H9 (cell line): ENCODE measurements around the gene SOX13. TPM values are rescaled to one million over a fixed set of nuclear protein-coding genes. Genes with fewer than 3 reads are reported as not detected.

Source experiments
- DNase-seq: peaks from one replicate; pipeline ENCODE4 v3.0.0-alpha.2; 2017
- H2AFZ ChIP-seq: one replicate; pipeline ENCODE4 v1.6.1; 2013; ENCODE audit warnings: mild to moderate bottlenecking, low read length, control low read depth, moderate library complexity
- H2AK5ac ChIP-seq: 2 replicates; pipeline ENCODE4 v1.6.1; 2013; ENCODE audit warnings: low read length, control low read depth, mixed read lengths; ENCODE audit not compliant: insufficient read length
- H2BK120ac ChIP-seq: one replicate; pipeline ENCODE4 v1.6.1; 2013; ENCODE audit warnings: low read depth, mild to moderate bottlenecking, low read length, control low read depth, inconsistent platforms; ENCODE audit not compliant: poor library complexity, severe bottlenecking
- H2BK12ac ChIP-seq: 2 replicates; pipeline ENCODE4 v1.6.1; 2013; ENCODE audit warnings: low read length, control low read depth, mixed read lengths, low read depth; ENCODE audit not compliant: insufficient read length
- H2BK15ac ChIP-seq: 2 replicates; pipeline ENCODE4 v1.6.1; 2013; ENCODE audit warnings: low read depth, low read length, control low read depth
- H2BK20ac ChIP-seq: one replicate; pipeline ENCODE4 v1.6.1; 2013; ENCODE audit warnings: low read depth, mild to moderate bottlenecking, low read length, control low read depth, inconsistent platforms; ENCODE audit not compliant: poor library complexity, severe bottlenecking
- H2BK5ac ChIP-seq: 2 replicates; pipeline ENCODE4 v1.6.1; 2013; ENCODE audit warnings: low read length, control low read depth, mixed read lengths; ENCODE audit not compliant: insufficient read length
- H3K14ac ChIP-seq: 2 replicates; pipeline ENCODE4 v1.6.1; 2013; ENCODE audit warnings: low read length, control low read depth; ENCODE audit not compliant: insufficient read depth
- H3K18ac ChIP-seq: 2 replicates; pipeline ENCODE4 v1.6.1; 2013; ENCODE audit warnings: low read depth, mild to moderate bottlenecking, mixed read lengths, low read length, control low read depth; ENCODE audit not compliant: insufficient read length
- H3K23ac ChIP-seq: 2 replicates; pipeline ENCODE4 v1.6.1; 2013; ENCODE audit warnings: low read length, control low read depth, mixed read lengths, low read depth; ENCODE audit not compliant: insufficient read length
- H3K23me2 ChIP-seq: 2 replicates; pipeline ENCODE4 v1.6.1; 2013; ENCODE audit warnings: low read depth, mild to moderate bottlenecking, mixed read lengths, low read length, control low read depth; ENCODE audit not compliant: insufficient read length, poor library complexity, severe bottlenecking
- H3K27ac ChIP-seq: 2 replicates; pipeline ENCODE4 v1.5.1; 2013; ENCODE audit warnings: low read length, control low read depth, mixed read lengths, low read depth; ENCODE audit not compliant: insufficient read length
- H3K27me3 ChIP-seq: 2 replicates; pipeline ENCODE4 v1.6.1; 2013; ENCODE audit warnings: low read length, control low read depth, inconsistent platforms; ENCODE audit not compliant: insufficient read depth
- H3K4ac ChIP-seq: 2 replicates; pipeline ENCODE4 v1.6.1; 2013; ENCODE audit warnings: low read depth, mild to moderate bottlenecking, control low read depth, inconsistent platforms, low read length, moderate library complexity
- H3K4me1 ChIP-seq: 2 replicates; pipeline ENCODE4 v1.6.1; 2013; ENCODE audit warnings: low read length, control low read depth, inconsistent platforms; ENCODE audit not compliant: insufficient read depth
- H3K4me2 ChIP-seq: 2 replicates; pipeline ENCODE4 v1.6.1; 2013; ENCODE audit warnings: low read length, control low read depth, mixed read lengths; ENCODE audit not compliant: insufficient read length, insufficient read depth
- H3K56ac ChIP-seq: 2 replicates; pipeline ENCODE4 v1.6.1; 2013; ENCODE audit warnings: low read depth, mild to moderate bottlenecking, mixed read lengths, low read length, control low read depth; ENCODE audit not compliant: insufficient read length
- H3K79me1 ChIP-seq: 2 replicates; pipeline ENCODE4 v1.6.1; 2013; ENCODE audit warnings: low read depth, mild to moderate bottlenecking, moderate library complexity, low read length, control low read depth, inconsistent platforms; ENCODE audit not compliant: insufficient read depth, poor library complexity, severe bottlenecking
- H3K79me2 ChIP-seq: 2 replicates; pipeline ENCODE4 v1.6.1; 2013; ENCODE audit warnings: low read length, control low read depth, inconsistent platforms; ENCODE audit not compliant: insufficient read depth
- H3K9ac ChIP-seq: 2 replicates; pipeline ENCODE4 v1.6.1; 2013; ENCODE audit warnings: low read length, control low read depth, mixed read lengths; ENCODE audit not compliant: insufficient read length; ENCODE audit errors: extremely low read depth
- H3K9me3 ChIP-seq: one replicate; pipeline ENCODE4 v1.6.1; 2013; ENCODE audit warnings: low read depth, low read length, inconsistent platforms; ENCODE audit not compliant: control insufficient read depth
- H3T11ph ChIP-seq: one replicate; pipeline ENCODE4 v1.6.1; 2013; ENCODE audit warnings: mild to moderate bottlenecking, low read length, control low read depth, inconsistent platforms
- H4K20me1 ChIP-seq: one replicate; pipeline ENCODE4 v1.6.1; 2013; ENCODE audit not compliant: control insufficient read depth, insufficient read length, insufficient read depth
- H4K5ac ChIP-seq: 2 replicates; pipeline ENCODE4 v1.6.1; 2013; ENCODE audit warnings: low read depth, mild to moderate bottlenecking, mixed read lengths, low read length, control low read depth; ENCODE audit not compliant: insufficient read length
- H4K8ac ChIP-seq: replicated peaks from 2 replicates; pipeline ENCODE4 v1.6.1; 2013; ENCODE audit warnings: low read length, control low read depth, mixed read lengths, low read depth; ENCODE audit not compliant: insufficient read length
- H4K91ac ChIP-seq: 2 replicates; pipeline ENCODE4 v1.6.1; 2013; ENCODE audit warnings: low read depth, mild to moderate bottlenecking, moderate library complexity, mixed read lengths, low read length, control low read depth; ENCODE audit not compliant: insufficient read length
- H3K27ac Mint-ChIP-seq, 3 experiments: 2 replicates in 2 of 3; 3 replicates in 1 of 3; pipeline ENCODE4 v1.8.0; 2020 to 2021; ENCODE audit warnings: mixed read lengths in 3 of 3, mild to moderate bottlenecking in 1 of 3, moderate library complexity in 1 of 3
- H3K27me3 Mint-ChIP-seq: 2 replicates; pipeline ENCODE4 v1.8.0; 2021; ENCODE audit warnings: low read depth, mild to moderate bottlenecking, moderate library complexity, mixed read lengths
- H3K36me3 Mint-ChIP-seq, 3 experiments: 2 replicates in 2 of 3; 3 replicates in 1 of 3; pipeline ENCODE4 v1.8.0; 2020 to 2021; ENCODE audit warnings: low read depth in 3 of 3, mixed read lengths in 3 of 3; ENCODE audit not compliant: insufficient read depth in 1 of 3
- H3K4me1 Mint-ChIP-seq, 2 experiments: 2 replicates each; pipeline ENCODE4 v1.8.0; 2020; ENCODE audit warnings: mixed read lengths in 2 of 2
- H3K4me3 Mint-ChIP-seq, 2 experiments: 2 replicates in 1 of 2; 3 replicates in 1 of 2; pipeline ENCODE4 v1.8.0; 2020 to 2021; ENCODE audit warnings: mild to moderate bottlenecking in 2 of 2, mixed read lengths in 2 of 2, moderate library complexity in 1 of 2
- H3K9me3 Mint-ChIP-seq, 2 experiments: 2 replicates in 1 of 2; 3 replicates in 1 of 2; pipeline ENCODE4 v1.8.0; 2020; ENCODE audit warnings: mild to moderate bottlenecking in 2 of 2, mixed read lengths in 2 of 2, moderate library complexity in 1 of 2
- WGBS: extraction: QIAGEN DNeasy Blood & Tissue Kit; methylation state at CpG from one replicate; pipeline ENCODE4 v1.1.7; 2013; ENCODE audit warnings: missing lambda C conversion rate, low lambda C conversion rate, mixed read lengths; ENCODE audit not compliant: insufficient read length; ENCODE audit errors: extremely low coverage; 5-methylcytosine and 5-hydroxymethylcytosine counted together
- total RNA-seq: library from RNA; stranded (reverse); gene quantifications from 2 replicates; pipeline ENCODE4 v1.2.1, GENCODE V29; 2021
- TF ChIP-seq, protein P1 (sequence below): fragments of 200-600 bp; sonication (generic); conservative IDR thresholded peaks from 3 replicates; pipeline ENCODE4 v1.8.0; 2021; ENCODE audit warnings: antibody characterized with exemption, mild to moderate bottlenecking

SOX13 gene
- total RNA-seq, 1 experiment from 2014 or later, result 120 TPM

GRCh38 chr1:204031098-204031710 is 41.7 kb upstream of the SOX13 start:
- TF ChIP-seq, protein P1, sequence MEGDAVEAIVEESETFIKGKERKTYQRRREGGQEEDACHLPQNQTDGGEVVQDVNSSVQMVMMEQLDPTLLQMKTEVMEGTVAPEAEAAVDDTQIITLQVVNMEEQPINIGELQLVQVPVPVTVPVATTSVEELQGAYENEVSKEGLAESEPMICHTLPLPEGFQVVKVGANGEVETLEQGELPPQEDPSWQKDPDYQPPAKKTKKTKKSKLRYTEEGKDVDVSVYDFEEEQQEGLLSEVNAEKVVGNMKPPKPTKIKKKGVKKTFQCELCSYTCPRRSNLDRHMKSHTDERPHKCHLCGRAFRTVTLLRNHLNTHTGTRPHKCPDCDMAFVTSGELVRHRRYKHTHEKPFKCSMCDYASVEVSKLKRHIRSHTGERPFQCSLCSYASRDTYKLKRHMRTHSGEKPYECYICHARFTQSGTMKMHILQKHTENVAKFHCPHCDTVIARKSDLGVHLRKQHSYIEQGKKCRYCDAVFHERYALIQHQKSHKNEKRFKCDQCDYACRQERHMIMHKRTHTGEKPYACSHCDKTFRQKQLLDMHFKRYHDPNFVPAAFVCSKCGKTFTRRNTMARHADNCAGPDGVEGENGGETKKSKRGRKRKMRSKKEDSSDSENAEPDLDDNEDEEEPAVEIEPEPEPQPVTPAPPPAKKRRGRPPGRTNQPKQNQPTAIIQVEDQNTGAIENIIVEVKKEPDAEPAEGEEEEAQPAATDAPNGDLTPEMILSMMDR, result no peak
- peak overlapping the region; percentile 17 for H3K18ac ChIP-seq
- no peak overlapping the region for H3K27ac Mint-ChIP-seq
- H4K20me1 ChIP-seq, result no peaks in the 10 kb centered on the region
- DNase-seq, result no peak
- no peak overlapping the region for H3K4ac ChIP-seq
- H3K4me1 Mint-ChIP-seq, result peaks cover 38 to 40% of the 10 kb centered on the region in 2 experiments
- no peak overlapping the region for H3K9ac ChIP-seq
- H2AFZ ChIP-seq, result no peak overlapping the region
- H3K36me3 Mint-ChIP-seq, result no peaks in the 10 kb centered on the region
- H2BK12ac ChIP-seq, result no peak overlapping the region
- no peak overlapping the region for H2BK5ac ChIP-seq
- no peak overlapping the region for H3K4me3 Mint-ChIP-seq
- H3K9me3 Mint-ChIP-seq, result no peaks in the 10 kb centered on the region
- H3K27me3 Mint-ChIP-seq, result peaks cover 11% of the 10 kb centered on the region
- no peaks in the 10 kb centered on the region for H3K9me3 ChIP-seq
- no peaks in the 10 kb centered on the region for H3K23me2 ChIP-seq
- WGBS, result no CpG with 5 or more reads among the region's 11 CpGs
- no peak overlapping the region for H2BK15ac ChIP-seq
- H2BK120ac ChIP-seq, result no peak overlapping the region
- no peaks in the 10 kb centered on the region for H3K27me3 ChIP-seq
- H3K23ac ChIP-seq, result no peak overlapping the region
- H3K79me2 ChIP-seq, result no peaks in the 10 kb centered on the region
- H4K5ac ChIP-seq, result no peak overlapping the region
- no peaks in the 10 kb centered on the region for H3K4me1 ChIP-seq
- H4K8ac ChIP-seq, result no peak overlapping the region
- H4K91ac ChIP-seq, result no peak overlapping the region
- no peak overlapping the region for H3K14ac ChIP-seq
- H3K56ac ChIP-seq, result no peak overlapping the region
- no peak overlapping the region for H2AK5ac ChIP-seq
- no peak overlapping the region for H3K4me2 ChIP-seq
- no peak overlapping the region for H2BK20ac ChIP-seq
- no peak overlapping the region for H3T11ph ChIP-seq
- no peak overlapping the region for H3K27ac ChIP-seq
- no peaks in the 10 kb centered on the region for H3K79me1 ChIP-seq
